CD4-positive, CD25-positive, alpha-beta regulatory T cell (primary cell): ENCODE data around the gene MUC20. TPM values are rescaled to one million over a fixed set of nuclear protein-coding genes. Genes with fewer than 3 reads are reported as not detected.
"Not testable (repeated sequence)": the region's sequence is repeated elsewhere in the genome, so short reads cannot be mapped to it uniquely, and the experiment has no call there.

ENCODE experiments used
- ATAC-seq, 2 donors: fragments of 150-1000 bp; cut with Tn5 transposase; one replicate each; pipeline ENCODE4 v1.10.0; 2021; ENCODE audit warnings: low read depth in 2 of 2, moderate number of reproducible peaks in 2 of 2, moderate library complexity in 1 of 2
- DNase-seq, 3 donors: peaks; one replicate each; pipeline versions ENCODE4 v3.0.0 to v3.0.0-alpha.2; 2012 to 2022; ENCODE audit warnings: mixed read lengths in 1 of 3
- H3K27ac ChIP-seq: one replicate; pipeline ENCODE4 v1.7.0; 2013; ENCODE audit warnings: mild to moderate bottlenecking, low read length; ENCODE audit not compliant: insufficient read depth, poor library complexity, severe bottlenecking
- H3K27me3 ChIP-seq: one replicate; pipeline ENCODE4 v1.7.0; 2013; ENCODE audit warnings: low read length; ENCODE audit not compliant: control insufficient read depth, insufficient read depth
- H3K36me3 ChIP-seq: one replicate; pipeline ENCODE4 v1.7.0; 2013; ENCODE audit warnings: mild to moderate bottlenecking, low read length, moderate library complexity; ENCODE audit not compliant: control insufficient read depth, insufficient read depth
- H3K4me1 ChIP-seq: 2 replicates; pipeline ENCODE4 v1.7.0; 2013; ENCODE audit warnings: mild to moderate bottlenecking, low read length; ENCODE audit not compliant: insufficient read depth, control insufficient read depth, poor library complexity, severe bottlenecking
- H3K4me3 ChIP-seq: one replicate; pipeline ENCODE4 v1.7.0; 2013; ENCODE audit warnings: low read depth, mild to moderate bottlenecking, low read length, moderate library complexity
- H3K9me3 ChIP-seq, 2 experiments: 1 replicate in 1 of 2; 2 replicates in 1 of 2; pipeline ENCODE4 v1.7.0; 2013; ENCODE audit warnings: low read length in 2 of 2, mild to moderate bottlenecking in 1 of 2, moderate library complexity in 1 of 2; ENCODE audit not compliant: control insufficient read depth in 2 of 2
- H3K27ac Mint-ChIP-seq, 3 donors: one replicate each; pipeline ENCODE4 v1.8.0; 2020 to 2022; ENCODE audit warnings: mild to moderate bottlenecking in 3 of 3, mixed read lengths in 3 of 3, moderate library complexity in 2 of 3
- H3K27me3 Mint-ChIP-seq: one replicate; pipeline ENCODE4 v1.8.0; 2022; ENCODE audit warnings: mild to moderate bottlenecking, mixed read lengths
- H3K36me3 Mint-ChIP-seq: one replicate; pipeline ENCODE4 v1.8.0; 2020; ENCODE audit warnings: mixed read lengths
- H3K4me1 Mint-ChIP-seq, 4 donors: one replicate each; pipeline ENCODE4 v1.8.0; 2020 to 2022; ENCODE audit warnings: mixed read lengths in 4 of 4, mild to moderate bottlenecking in 1 of 4
- H3K4me3 Mint-ChIP-seq, 4 donors: one replicate each; pipeline ENCODE4 v1.8.0; 2020 to 2022; ENCODE audit warnings: mild to moderate bottlenecking in 4 of 4, mixed read lengths in 4 of 4, moderate library complexity in 3 of 4
- H3K9me3 Mint-ChIP-seq, 7 donors: one replicate each; pipeline ENCODE4 v1.8.0; 2020 to 2022; ENCODE audit warnings: mixed read lengths in 7 of 7, mild to moderate bottlenecking in 3 of 7, moderate library complexity in 2 of 7
- polyA plus RNA-seq, 4 donors: library from polyadenylated mRNA; unstranded; fragments of 300-500 nt; fragmentation: Illumina TruSeq; gene quantifications; one replicate each; pipeline ENCODE4 v1.2.3, GENCODE V29; 2021
- total RNA-seq: library from RNA; stranded (reverse); gene quantifications from one replicate; pipeline ENCODE4 v1.2.3, GENCODE V29; 2022

Gene MUC20
- total and polyA plus RNA-seq, 5 donors from 2014 or later: 0.14 to 1.5 (median 0.47) TPM; not detected in 2

GRCh38 chr3:195717416-195717815 lies 3.4 kb upstream of the MUC20 start:
- no peak for ATAC-seq
- peaks cover 39% of the 10 kb centered on the region for H3K36me3 Mint-ChIP-seq
- H3K9me3 Mint-ChIP-seq: no peaks in the 10 kb centered on the region
- H3K4me1 Mint-ChIP-seq: peaks cover 0 to 4% (median 1%) of the 10 kb centered on the region in 4 donors
- Histone ChIP-seq H3K4me3 (no peak overlapping the region), H3K27ac (no peak overlapping the region), H3K4me1 (no peaks in the 10 kb centered on the region), H3K9me3 (no peaks in the 10 kb centered on the region), H3K36me3 (peaks cover 7% of the 10 kb centered on the region), H3K27me3 (no peaks in the 10 kb centered on the region)
- no peak for DNase-seq
- peak overlapping the region in 1 of 3 donors; percentile 89 for H3K27ac Mint-ChIP-seq
- H3K27me3 Mint-ChIP-seq: no peaks in the 10 kb centered on the region
- no peak overlapping the region for H3K4me3 Mint-ChIP-seq

GRCh38 chr3:195717852-195718476 lies 2.8 kb upstream of the MUC20 start:
- no peak overlapping the region for H3K4me3 Mint-ChIP-seq
- Histone ChIP-seq H3K9me3 (no peaks in the 10 kb centered on the region), H3K4me1 (no peaks in the 10 kb centered on the region), H3K36me3 (peaks cover 7% of the 10 kb centered on the region), H3K27ac (no peak overlapping the region), H3K4me3 (no peak overlapping the region), H3K27me3 (no peaks in the 10 kb centered on the region)
- peaks cover 37% of the 10 kb centered on the region for H3K36me3 Mint-ChIP-seq
- DNase-seq (no peak), ATAC-seq (no peak)
- H3K9me3 Mint-ChIP-seq: no peaks in the 10 kb centered on the region
- H3K27me3 Mint-ChIP-seq: no peaks in the 10 kb centered on the region
- peaks cover 0 to 4% (median 1%) of the 10 kb centered on the region in 4 donors for H3K4me1 Mint-ChIP-seq
- H3K27ac Mint-ChIP-seq: peak overlapping the region in 1 of 3 donors; percentile 20

- Histone ChIP-seq H3K4me3 (no peak overlapping the region), H3K4me1 (no peaks in the 10 kb centered on the region), H3K36me3 (peaks cover 7% of the 10 kb centered on the region), H3K9me3 (no peaks in the 10 kb centered on the region), H3K27me3 (no peaks in the 10 kb centered on the region), H3K27ac (no peak overlapping the region)
- Mint-ChIP-seq H3K4me1 (peaks cover 0 to 4% (median 1%) of the 10 kb centered on the region in 4 donors), H3K36me3 (peaks cover 37% of the 10 kb centered on the region), H3K27ac (no peak overlapping the region), H3K27me3 (no peaks in the 10 kb centered on the region), H3K4me3 (no peak overlapping the region), H3K9me3 (no peaks in the 10 kb centered on the region)
- no peak for ATAC-seq
- no peak for DNase-seq
These were observed 2.2 kb upstream of the MUC20 start for GRCh38 chr3:195718477-195718984.

GRCh38 chr3:195719514-195720254 lies 1.1 kb upstream of the MUC20 start:
- H3K4me3 ChIP-seq, H3K27me3 Mint-ChIP-seq, H3K36me3 ChIP-seq, H3K4me1 ChIP-seq, H3K27ac Mint-ChIP-seq, ATAC-seq, H3K4me1 Mint-ChIP-seq, H3K9me3 Mint-ChIP-seq, H3K4me3 Mint-ChIP-seq, H3K9me3 ChIP-seq, H3K27me3 ChIP-seq, H3K27ac ChIP-seq, DNase-seq: not testable (repeated sequence)
- H3K36me3 Mint-ChIP-seq: peaks cover 31% of the 10 kb centered on the region

- not testable (repeated sequence) for H3K9me3 ChIP-seq, H3K4me1 Mint-ChIP-seq, H3K27ac ChIP-seq, H3K27me3 Mint-ChIP-seq, H3K27ac Mint-ChIP-seq, DNase-seq, H3K4me1 ChIP-seq, H3K4me3 Mint-ChIP-seq, H3K27me3 ChIP-seq, H3K4me3 ChIP-seq, H3K9me3 Mint-ChIP-seq, H3K36me3 ChIP-seq
- peaks cover 13% of the 10 kb centered on the region for H3K36me3 Mint-ChIP-seq
- ATAC-seq: peak in 1 of 2 donors; percentile 10
These were observed 1.6 kb downstream of the MUC20 start for GRCh38 chr3:195722139-195722995.

GRCh38 chr3:195722996-195723345 lies 2.2 kb downstream of the MUC20 start:
- not testable (repeated sequence) for H3K36me3 ChIP-seq, H3K4me3 ChIP-seq, ATAC-seq, H3K9me3 Mint-ChIP-seq, H3K4me1 ChIP-seq, H3K27me3 Mint-ChIP-seq, H3K9me3 ChIP-seq, H3K27me3 ChIP-seq, H3K4me3 Mint-ChIP-seq, DNase-seq, H3K27ac ChIP-seq, H3K27ac Mint-ChIP-seq
- peaks cover 13% of the 10 kb centered on the region for H3K36me3 Mint-ChIP-seq
- H3K4me1 Mint-ChIP-seq: peaks cover 0 to 10% (median 5%) of the 10 kb centered on the region in 4 donors

- H3K36me3 ChIP-seq, DNase-seq, H3K9me3 ChIP-seq, H3K27ac Mint-ChIP-seq, H3K4me3 Mint-ChIP-seq, H3K27me3 ChIP-seq, H3K36me3 Mint-ChIP-seq, H3K9me3 Mint-ChIP-seq, H3K27me3 Mint-ChIP-seq, ATAC-seq, H3K27ac ChIP-seq, H3K4me1 ChIP-seq, H3K4me3 ChIP-seq: not testable (repeated sequence)
- peaks cover 0 to 12% (median 6%) of the 10 kb centered on the region in 4 donors for H3K4me1 Mint-ChIP-seq
These were observed 3.6 kb downstream of the MUC20 start for GRCh38 chr3:195724363-195724762.
